Bronchial epithelial cell (primary cell): ENCODE measurements around the gene BAG5. TPM values are rescaled to one million over a fixed set of nuclear protein-coding genes. Genes with fewer than 3 reads are reported as not detected.

Experiments
- DNase-seq: peaks from one replicate; pipeline ENCODE4 v3.0.0-alpha.2; 2010; ENCODE audit warnings: low read depth
- FAIRE-seq: peaks from 2 replicates; lab custom pipeline; 2011; peaks lifted over from hg19 to GRCh38; lab: Jason Lieb, UNC
- H3K27me3 ChIP-seq: 2 replicates; pipeline ENCODE4 v1.5.1; 2011; ENCODE audit warnings: low read length; ENCODE audit not compliant: control insufficient read depth, insufficient read depth
- H3K36me3 ChIP-seq: 2 replicates; pipeline ENCODE4 v1.5.1; 2011; ENCODE audit warnings: low read length; ENCODE audit not compliant: control insufficient read depth, insufficient read depth
- H3K4me3 ChIP-seq: 2 replicates; pipeline ENCODE4 v1.5.1; 2011; ENCODE audit warnings: mild to moderate bottlenecking, low read depth, low read length, control low read depth
- CTCF ChIP-seq: IDR thresholded peaks from 2 replicates; pipeline ENCODE4 v1.5.1; 2011; ENCODE audit warnings: mild to moderate bottlenecking, moderate library complexity, low read length, control low read depth, inconsistent platforms; ENCODE audit not compliant: insufficient read depth, severe bottlenecking
- total RNA-seq: library from RNA; depleted of rRNA; stranded (reverse); fragments of >200 nt; gene quantifications from 2 replicates; pipeline ENCODE4 v1.2.1, GENCODE V29; 2014

Gene BAG5
- total RNA-seq, 1 donor from 2014 or later, result 42.9 TPM

GRCh38 chr14:103524002-103524935, 38.2 kb downstream of the BAG5 start:
- DNase-seq (no peak), FAIRE-seq (no peak)
- Histone ChIP-seq H3K36me3 (no peaks in the 10 kb centered on the region), H3K27me3 (peaks cover 5% of the 10 kb centered on the region), H3K4me3 (no peak overlapping the region)
- no peak for TF ChIP-seq CTCF

DNA sequence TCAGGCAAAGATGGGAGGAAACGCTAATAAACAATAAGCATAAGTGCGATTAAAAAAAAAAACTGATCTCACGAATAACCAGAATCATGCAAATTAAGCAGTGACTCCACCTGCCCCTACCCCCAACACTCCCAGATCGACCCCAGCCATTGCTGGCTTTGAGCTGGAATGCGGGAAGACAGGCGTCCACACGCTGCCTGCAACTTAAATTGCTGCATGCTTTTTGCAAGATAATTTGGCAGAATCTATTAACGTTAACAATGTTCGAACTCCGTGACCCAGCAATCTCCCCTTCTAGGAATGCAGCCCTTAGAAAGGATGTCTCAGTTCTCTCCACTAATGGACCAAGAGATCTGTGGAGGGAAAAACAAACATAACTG, 38.9 kb downstream of the BAG5 start:
- no peak for TF ChIP-seq CTCF
- no peak for DNase-seq
- H3K36me3 ChIP-seq, result no peaks in the 10 kb centered on the region
- FAIRE-seq, result no peak
- H3K4me3 ChIP-seq, result no peak overlapping the region
- peaks cover 5% of the 10 kb centered on the region for H3K27me3 ChIP-seq

DNA sequence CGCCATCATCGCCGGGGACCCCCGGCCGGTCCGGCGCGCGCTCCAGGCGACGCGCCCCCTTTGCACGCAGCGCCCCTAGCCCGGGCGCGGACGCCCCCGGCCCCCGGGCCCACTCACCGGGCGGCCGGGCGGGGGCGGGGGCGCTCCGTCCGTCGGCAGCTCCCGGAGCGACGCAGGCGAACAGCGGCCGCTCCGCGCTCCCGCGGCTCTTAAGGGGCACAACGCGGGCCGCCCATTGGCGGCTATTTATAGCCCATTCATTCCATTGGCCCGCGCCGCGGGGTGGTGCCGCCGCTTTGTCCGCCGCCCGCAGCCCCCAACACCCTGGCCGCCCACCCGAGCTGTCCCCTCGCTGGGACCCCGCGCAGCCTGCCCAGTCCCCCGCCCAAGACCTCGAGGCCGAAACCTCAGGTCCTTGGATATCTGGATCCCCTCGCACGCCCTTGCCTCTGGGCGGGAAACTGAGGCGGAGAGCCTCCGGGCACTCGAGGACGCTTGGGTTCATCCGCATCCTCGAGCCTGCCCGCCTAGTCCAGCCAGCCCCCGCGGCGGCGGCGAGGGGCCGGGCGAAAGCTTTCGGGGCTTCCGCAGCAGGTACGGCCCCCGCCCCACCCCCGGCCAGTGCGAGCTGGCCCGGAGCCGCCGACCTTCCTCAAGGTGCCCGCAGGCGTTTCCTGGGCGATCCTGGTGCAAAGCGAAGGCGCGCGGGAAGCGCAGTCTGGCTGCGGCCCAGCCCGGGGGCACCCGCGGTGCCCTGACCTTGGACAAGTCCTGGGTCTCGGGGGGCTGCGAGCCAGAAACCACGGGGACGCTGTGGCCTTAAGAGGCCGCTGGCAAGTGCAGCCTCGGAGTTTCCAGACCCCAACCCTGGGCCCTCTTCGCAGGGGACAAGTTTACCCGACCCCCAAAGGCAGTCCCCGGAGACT, 39.5 kb downstream of the BAG5 start, which contains the start of gene CKB:
CKB (minus strand) TSS at position 182 of the 926 bp plus-strand sequence. CDS start 337 bp downstream, outside the sequence.
- Histone ChIP-seq H3K36me3 (no peaks in the 10 kb centered on the region), H3K4me3 (peak within 1 kb of the TSS; percentile 47), H3K27me3 (peaks cover 5% of the 10 kb centered on the region)
- DNase-seq, result no peak
- TF ChIP-seq CTCF, result no peak
- FAIRE-seq, result no peak

DNA sequence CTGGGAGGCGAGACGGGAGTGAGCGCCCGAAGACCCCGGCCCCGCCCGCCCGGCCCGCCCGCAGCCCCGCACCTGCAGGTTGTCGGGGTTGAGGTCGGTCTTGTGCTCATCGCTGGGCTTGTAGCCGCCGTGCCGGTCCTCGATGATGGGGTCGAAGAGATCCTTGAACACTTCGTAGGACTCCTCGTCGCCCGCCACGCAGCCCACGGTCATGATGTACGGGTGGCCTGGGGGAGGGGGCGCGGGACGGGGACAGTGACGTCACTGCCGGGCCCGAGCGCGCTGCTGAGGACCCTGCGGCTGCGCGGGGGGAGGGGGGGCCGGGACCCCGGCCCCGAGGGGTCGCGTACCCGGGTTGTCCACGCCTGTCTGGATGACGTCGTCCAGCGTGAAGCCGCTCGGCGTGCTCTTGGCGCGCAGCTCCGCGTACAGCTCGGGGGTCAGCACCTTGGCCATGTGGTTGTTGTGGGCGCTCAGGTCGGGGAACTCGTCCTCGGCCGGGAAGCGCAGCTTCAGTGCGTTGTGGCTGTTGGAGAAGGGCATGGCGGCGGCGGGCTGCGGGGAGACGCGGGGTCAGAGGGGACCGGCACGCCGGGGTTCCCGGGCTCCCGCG, 40.4 kb downstream of the BAG5 start:
- Histone ChIP-seq H3K36me3 (no peaks in the 10 kb centered on the region), H3K27me3 (peaks cover 5% of the 10 kb centered on the region), H3K4me3 (peak overlapping the region; percentile 47)
- no peak for FAIRE-seq
- no peak for DNase-seq
- no peak for TF ChIP-seq CTCF

GRCh38 chr14:103521438-103521950, 41.0 kb downstream of the BAG5 start:
- FAIRE-seq (no peak), DNase-seq (no peak)
- H3K36me3 ChIP-seq, result no peaks in the 10 kb centered on the region
- TF ChIP-seq CTCF, result no peak
- H3K27me3 ChIP-seq, result peaks cover 5% of the 10 kb centered on the region
- peak overlapping the region; percentile 47 for H3K4me3 ChIP-seq
